PC-9 (cell line): Measurements from ENCODE around the gene STBD1. TPM values are rescaled to one million over a fixed set of nuclear protein-coding genes. Genes with fewer than 3 reads are reported as not detected.

Experiments used
- BruUV-seq: library from RNA; stranded (reverse); fragments of 400-500 nt; replicated peaks from 2 replicates; lab custom pipeline; 2021; lab: Mats Ljungman, UMichigan
- CTCF ChIA-PET: fragments of 300-600 bp; sonication (Branson Sonifier 250); formaldehyde crosslinking; loops from one replicate; lab custom pipeline; 2022; ENCODE audit warnings: antibody characterized with exemption; lab: Charles Lee
- POLR2A ChIA-PET: fragments of 300-600 bp; sonication (Branson Sonifier 250); formaldehyde crosslinking; loops from one replicate; lab custom pipeline; 2022; ENCODE audit warnings: antibody characterized with exemption; ENCODE audit not compliant: unreplicated experiment; lab: Charles Lee
- DNase-seq, 2 experiments: peaks; one replicate each; pipeline versions ENCODE4 v3.0.0 to v3.0.0-alpha.2; 2015 to 2022; ENCODE audit warnings: mixed read lengths in 1 of 2
- H2AFZ ChIP-seq: fragments of 200-600 bp; sonication (generic); 2 replicates; pipeline ENCODE4 v1.8.1; 2017; ENCODE audit warnings: antibody characterized with exemption
- H3F3A ChIP-seq: fragments of 200-600 bp; sonication (generic); 2 replicates; pipeline ENCODE4 v1.8.1; 2017; ENCODE audit warnings: antibody characterized with exemption, mild to moderate bottlenecking, low read depth; ENCODE audit not compliant: insufficient read depth
- H3K27ac ChIP-seq: fragments of 200-600 bp; sonication (generic); 2 replicates; pipeline ENCODE4 v1.6.1; 2016; ENCODE audit warnings: mixed run types
- H3K27me3 ChIP-seq: fragments of 200-600 bp; sonication (generic); 2 replicates; pipeline ENCODE4 v1.6.1; 2016; ENCODE audit warnings: low read depth, mixed run types; ENCODE audit not compliant: insufficient read depth
- H3K36me3 ChIP-seq: fragments of 200-600 bp; sonication (generic); 2 replicates; pipeline ENCODE4 v1.6.1; 2016; ENCODE audit warnings: low read depth, mixed run types
- H3K4me1 ChIP-seq: fragments of 200-600 bp; sonication (generic); replicated peaks from 2 replicates; pipeline ENCODE4 v1.6.1; 2016; ENCODE audit warnings: mixed run types; ENCODE audit not compliant: insufficient read depth
- H3K4me2 ChIP-seq: fragments of 200-600 bp; sonication (generic); 2 replicates; pipeline ENCODE4 v1.6.1; 2017; ENCODE audit warnings: mixed run types
- H3K4me3 ChIP-seq: fragments of 200-600 bp; sonication (generic); 2 replicates; pipeline ENCODE4 v1.6.1; 2016; ENCODE audit warnings: mixed run types
- H3K79me2 ChIP-seq: fragments of 200-600 bp; sonication (generic); 2 replicates; pipeline ENCODE4 v1.6.1; 2017; ENCODE audit warnings: low read depth, mixed run types
- H3K9me2 ChIP-seq: fragments of 200-600 bp; sonication (generic); 2 replicates; pipeline ENCODE4 v1.8.1; 2017; ENCODE audit warnings: mild to moderate bottlenecking; ENCODE audit not compliant: insufficient read depth
- H3K9me3 ChIP-seq: fragments of 200-600 bp; sonication (generic); 2 replicates; pipeline ENCODE4 v1.8.1; 2016; ENCODE audit warnings: low read depth; ENCODE audit not compliant: insufficient read depth
- H4K20me1 ChIP-seq: fragments of 200-600 bp; sonication (generic); 2 replicates; pipeline ENCODE4 v1.8.1; 2017; ENCODE audit not compliant: insufficient read depth
- CTCF ChIP-seq: fragments of 200-600 bp; sonication (generic); conservative IDR thresholded peaks from 2 replicates; pipeline ENCODE4 v1.6.1; 2017; ENCODE audit warnings: mixed run types, antibody characterized with exemption, mild to moderate bottlenecking, moderate library complexity
- EZH2 ChIP-seq: fragments of 200-600 bp; sonication (generic); IDR thresholded peaks from 2 replicates; pipeline ENCODE4 v1.8.0; 2017; ENCODE audit warnings: antibody characterized with exemption, low read depth
- intact Hi-C: fragments of 100-400 bp; cut with micrococcal nuclease; formaldehyde crosslinking; loops from one replicate; pipeline ENCODE4 v1.10.0; 2022; ENCODE audit not compliant: unreplicated experiment
- total RNA-seq: library from RNA; stranded (reverse); gene quantifications from 2 replicates; pipeline ENCODE4 v1.2.3, GENCODE V29; 2021

The STBD1 gene
- total RNA-seq, 1 experiment from 2014 or later = 1.8 TPM

- POLR2A ChIA-PET = no interaction called here
These were observed 34.5 kb upstream of the STBD1 start for GRCh38 chr4:76272073-76272472.

GRCh38 chr4:76272582-76272981 lies 34.0 kb upstream of the STBD1 start:
- BruUV-seq = no TSS peak
- TF ChIP-seq EZH2 (no peak), CTCF (no peak)
- Histone ChIP-seq H3K4me3 (no peak overlapping the region), H3K36me3 (no peaks in the 10 kb centered on the region), H3K79me2 (no peaks in the 10 kb centered on the region), H3K9me2 (no peaks in the 10 kb centered on the region), H3K9me3 (no peaks in the 10 kb centered on the region), H3K27me3 (no peaks in the 10 kb centered on the region), H3K4me2 (no peak overlapping the region), H4K20me1 (no peaks in the 10 kb centered on the region), H3F3A (no peaks in the 10 kb centered on the region), H3K4me1 (no peaks in the 10 kb centered on the region), H3K27ac (no peak overlapping the region), H2AFZ (no peak overlapping the region)
- intact Hi-C loops = no loop called here
- CTCF ChIA-PET = no interaction called here
- POLR2A ChIA-PET = interaction anchor here (0.7 kb wide), 1 partner anchor 101 kb away, joined by 4 read pairs; no protein-coding TSS in a partner anchor
- DNase-seq = no peak

More at GRCh38 chr4:76272073-76272472, 34.5 kb upstream of the STBD1 start:
- H3K4me3 ChIP-seq = no peak overlapping the region
- no peak overlapping the region for H3K4me2 ChIP-seq
- H2AFZ ChIP-seq = no peak overlapping the region
- H3K9me2 ChIP-seq = no peaks in the 10 kb centered on the region
- no peaks in the 10 kb centered on the region for H4K20me1 ChIP-seq
- no peaks in the 10 kb centered on the region for H3F3A ChIP-seq
- TF ChIP-seq EZH2 = no peak
- TF ChIP-seq CTCF = no peak
- H3K27me3 ChIP-seq = no peaks in the 10 kb centered on the region
- no peak overlapping the region for H3K27ac ChIP-seq
- no peaks in the 10 kb centered on the region for H3K9me3 ChIP-seq
- no peaks in the 10 kb centered on the region for H3K36me3 ChIP-seq
- H3K79me2 ChIP-seq = no peaks in the 10 kb centered on the region
- intact Hi-C loops = no loop called here
- no peaks in the 10 kb centered on the region for H3K4me1 ChIP-seq
- BruUV-seq = no TSS peak
- CTCF ChIA-PET = no interaction called here
- DNase-seq = no peak

- no TSS peak for BruUV-seq
- H3K4me2 ChIP-seq = no peak overlapping the region
- CTCF ChIA-PET = no interaction called here
- H3K79me2 ChIP-seq = no peaks in the 10 kb centered on the region
- intact Hi-C loops = no loop called here
- H3K36me3 ChIP-seq = no peaks in the 10 kb centered on the region
- DNase-seq = no peak
- H3K9me3 ChIP-seq = no peaks in the 10 kb centered on the region
- POLR2A ChIA-PET = interaction anchor here (0.7 kb wide), 1 partner anchor 102 kb away, joined by 4 read pairs; no protein-coding TSS in a partner anchor
- no peaks in the 10 kb centered on the region for H3K4me1 ChIP-seq
- no peaks in the 10 kb centered on the region for H3K27me3 ChIP-seq
- H3K9me2 ChIP-seq = no peaks in the 10 kb centered on the region
- H2AFZ ChIP-seq = no peak overlapping the region
- no peak overlapping the region for H3K27ac ChIP-seq
- H3K4me3 ChIP-seq = no peak overlapping the region
- H3F3A ChIP-seq = no peaks in the 10 kb centered on the region
- TF ChIP-seq EZH2 (no peak), CTCF (no peak)
- no peaks in the 10 kb centered on the region for H4K20me1 ChIP-seq
These were observed 33.5 kb upstream of the STBD1 start for GRCh38 chr4:76272999-76273398.
